WERI-Rb-1 (cell line): ENCODE results near the gene TOP1.

Experiments used
- DNase-seq: peaks from one replicate; pipeline ENCODE4 v3.0.0-alpha.2; 2020
- H3K27ac ChIP-seq: fragments of 250-450 bp; sonication (Bioruptor Pico); 2 replicates; pipeline ENCODE4 v1.5.1; 2020; ENCODE audit warnings: mild to moderate bottlenecking, moderate library complexity
- H3K27me3 ChIP-seq: fragments of 250-450 bp; sonication (Bioruptor Pico); 2 replicates; pipeline ENCODE4 v1.5.1; 2021; ENCODE audit warnings: mild to moderate bottlenecking, low read depth, moderate library complexity; ENCODE audit not compliant: insufficient read depth, severe bottlenecking
- H3K36me3 ChIP-seq: fragments of 250-450 bp; sonication (Bioruptor Pico); 2 replicates; pipeline ENCODE4 v1.5.1; 2020; ENCODE audit warnings: mild to moderate bottlenecking, moderate library complexity
- H3K4me3 ChIP-seq: 2 replicates; pipeline ENCODE4 v1.5.1; 2011; ENCODE audit warnings: low read depth, mild to moderate bottlenecking, control low read depth, low read length
- H3K9me3 ChIP-seq: fragments of 250-450 bp; sonication (Bioruptor Pico); 2 replicates; pipeline ENCODE4 v1.5.1; 2021; ENCODE audit warnings: mild to moderate bottlenecking, moderate library complexity; ENCODE audit not compliant: severe bottlenecking
- TF ChIP-seq, protein P1 (sequence below): IDR thresholded peaks from 2 replicates; pipeline ENCODE4 v1.5.1; 2011; ENCODE audit warnings: low read depth, mild to moderate bottlenecking, control low read depth, inconsistent platforms, low read length

TOP1 gene

DNA sequence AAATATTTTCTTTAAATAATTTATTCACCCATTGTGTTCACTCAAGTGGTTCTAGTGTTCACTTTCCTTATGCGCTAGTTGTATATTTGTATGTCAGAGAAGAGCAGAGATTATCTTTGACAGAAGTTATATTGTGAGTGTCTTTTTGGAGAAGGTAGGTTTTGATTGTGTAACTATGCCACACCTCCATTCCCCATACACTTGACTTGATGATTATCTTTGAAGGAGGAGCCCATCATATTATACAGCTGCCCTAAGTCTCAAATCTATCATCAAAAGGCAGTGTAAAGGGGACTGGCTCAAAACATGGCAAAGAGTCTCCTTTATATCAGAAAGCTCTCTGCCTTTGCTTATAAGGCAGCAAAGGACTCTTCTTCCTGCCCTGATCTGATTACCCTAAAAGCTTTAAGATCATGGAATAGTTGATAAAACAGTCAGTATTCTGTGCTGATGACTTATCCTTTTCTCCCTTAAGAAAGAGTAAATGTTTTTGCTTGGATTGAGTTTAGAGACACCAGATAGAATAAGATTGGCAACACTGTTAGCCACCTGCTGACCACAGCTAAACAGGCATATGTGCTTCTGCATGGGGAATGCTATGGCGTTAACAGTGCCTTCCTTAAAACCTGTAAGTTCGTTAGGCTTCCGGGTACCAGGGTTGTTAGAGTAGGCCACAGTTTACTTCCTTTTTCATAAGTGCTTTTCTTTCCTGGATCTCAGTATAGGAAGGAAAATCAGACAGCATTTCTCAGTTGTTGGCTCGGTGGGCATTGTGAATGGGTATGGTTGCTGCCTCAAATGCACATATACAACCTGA is 22.6 kb downstream of the TOP1 start:
- no peaks in the 10 kb centered on the region for H3K27me3 ChIP-seq
- peaks cover 10% of the 10 kb centered on the region; the same call in 1 of the 2 replicates for H3K36me3 ChIP-seq
- TF ChIP-seq, protein P1, sequence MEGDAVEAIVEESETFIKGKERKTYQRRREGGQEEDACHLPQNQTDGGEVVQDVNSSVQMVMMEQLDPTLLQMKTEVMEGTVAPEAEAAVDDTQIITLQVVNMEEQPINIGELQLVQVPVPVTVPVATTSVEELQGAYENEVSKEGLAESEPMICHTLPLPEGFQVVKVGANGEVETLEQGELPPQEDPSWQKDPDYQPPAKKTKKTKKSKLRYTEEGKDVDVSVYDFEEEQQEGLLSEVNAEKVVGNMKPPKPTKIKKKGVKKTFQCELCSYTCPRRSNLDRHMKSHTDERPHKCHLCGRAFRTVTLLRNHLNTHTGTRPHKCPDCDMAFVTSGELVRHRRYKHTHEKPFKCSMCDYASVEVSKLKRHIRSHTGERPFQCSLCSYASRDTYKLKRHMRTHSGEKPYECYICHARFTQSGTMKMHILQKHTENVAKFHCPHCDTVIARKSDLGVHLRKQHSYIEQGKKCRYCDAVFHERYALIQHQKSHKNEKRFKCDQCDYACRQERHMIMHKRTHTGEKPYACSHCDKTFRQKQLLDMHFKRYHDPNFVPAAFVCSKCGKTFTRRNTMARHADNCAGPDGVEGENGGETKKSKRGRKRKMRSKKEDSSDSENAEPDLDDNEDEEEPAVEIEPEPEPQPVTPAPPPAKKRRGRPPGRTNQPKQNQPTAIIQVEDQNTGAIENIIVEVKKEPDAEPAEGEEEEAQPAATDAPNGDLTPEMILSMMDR = no peak
- H3K4me3 ChIP-seq = no peak overlapping the region
- H3K9me3 ChIP-seq = no peaks in the 10 kb centered on the region
- no peak for DNase-seq
- no peak overlapping the region for H3K27ac ChIP-seq

- Histone ChIP-seq H3K4me3 (no peak overlapping the region), H3K36me3 (peaks cover 10% of the 10 kb centered on the region; the same call in 1 of the 2 replicates), H3K27me3 (no peaks in the 10 kb centered on the region), H3K27ac (no peak overlapping the region), H3K9me3 (no peaks in the 10 kb centered on the region)
- DNase-seq = no peak
- TF ChIP-seq, protein P1 = no peak
Observed at GRCh38 chr20:41052742-41053419, 24.3 kb downstream of the TOP1 start.

- TF ChIP-seq, protein P1 = no peak
- DNase-seq = no peak
- H3K9me3 ChIP-seq = no peaks in the 10 kb centered on the region
- no peak overlapping the region for H3K27ac ChIP-seq
- H3K27me3 ChIP-seq = no peaks in the 10 kb centered on the region
- no peak overlapping the region for H3K4me3 ChIP-seq
- H3K36me3 ChIP-seq = peaks cover 14% of the 10 kb centered on the region; the same call in 1 of the 2 replicates
Observed at GRCh38 chr20:41054070-41054846, 25.6 kb downstream of the TOP1 start.

- Histone ChIP-seq H3K27ac (no peak overlapping the region), H3K4me3 (no peak overlapping the region), H3K27me3 (no peaks in the 10 kb centered on the region), H3K9me3 (no peaks in the 10 kb centered on the region), H3K36me3 (peaks cover 14% of the 10 kb centered on the region; the same call in 1 of the 2 replicates)
- TF ChIP-seq, protein P1 = no peak
- no peak for DNase-seq
Observed at GRCh38 chr20:41054847-41055230, 26.2 kb downstream of the TOP1 start.

DNA sequence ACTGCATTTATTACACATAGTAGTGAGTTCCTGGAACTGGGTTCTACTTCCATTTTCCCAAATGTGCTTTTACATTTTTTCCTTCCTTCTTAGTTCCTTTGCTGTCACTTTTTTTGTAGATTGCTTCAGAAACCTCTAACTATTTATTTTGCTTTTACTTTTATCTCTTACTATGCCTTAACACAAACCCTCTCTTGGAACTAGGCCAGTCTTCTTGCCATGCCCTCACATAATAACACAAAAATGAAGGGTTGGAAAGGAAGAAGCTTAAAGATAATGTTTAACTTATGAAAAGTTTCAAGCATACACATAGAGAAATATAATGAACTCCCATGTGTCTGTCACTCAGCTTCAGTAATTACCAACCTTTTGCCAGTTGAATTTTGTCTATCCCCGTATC is 27.1 kb downstream of the TOP1 start:
- TF ChIP-seq, protein P1 = no peak
- peaks cover 14% of the 10 kb centered on the region; the same call in 1 of the 2 replicates for H3K36me3 ChIP-seq
- H3K27ac ChIP-seq = no peak overlapping the region
- no peak for DNase-seq
- no peaks in the 10 kb centered on the region for H3K9me3 ChIP-seq
- no peaks in the 10 kb centered on the region for H3K27me3 ChIP-seq
- H3K4me3 ChIP-seq = no peak overlapping the region
